A673 (cell line): ENCODE measurements around the gene GRAMD2B.

ENCODE experiments used
- CTCF ChIP-seq: fragments of 300-800, 200-600 bp; sonication (generic); conservative IDR thresholded peaks from 2 replicates; pipeline ENCODE4 v1.5.1; 2017; ENCODE audit warnings: low read depth, mild to moderate bottlenecking, antibody characterized with exemption, low read length, moderate library complexity, mixed read lengths
- EZH2 ChIP-seq: fragments of 200-600 bp; sonication (generic); IDR thresholded peaks from 2 replicates; pipeline ENCODE4 v1.6.1; 2017; ENCODE audit warnings: borderline replicate concordance, low read depth, mild to moderate bottlenecking, mixed read lengths, antibody characterized with exemption, low read length; ENCODE audit not compliant: poor library complexity, severe bottlenecking

- TF ChIP-seq CTCF (no peak), EZH2 (no peak)
Observed at GRCh38 chr5:126482591-126482990, 59.4 kb downstream of the GRAMD2B start.
